ENCODE data around the gene RPL37.

The RPL37 gene

DNA sequence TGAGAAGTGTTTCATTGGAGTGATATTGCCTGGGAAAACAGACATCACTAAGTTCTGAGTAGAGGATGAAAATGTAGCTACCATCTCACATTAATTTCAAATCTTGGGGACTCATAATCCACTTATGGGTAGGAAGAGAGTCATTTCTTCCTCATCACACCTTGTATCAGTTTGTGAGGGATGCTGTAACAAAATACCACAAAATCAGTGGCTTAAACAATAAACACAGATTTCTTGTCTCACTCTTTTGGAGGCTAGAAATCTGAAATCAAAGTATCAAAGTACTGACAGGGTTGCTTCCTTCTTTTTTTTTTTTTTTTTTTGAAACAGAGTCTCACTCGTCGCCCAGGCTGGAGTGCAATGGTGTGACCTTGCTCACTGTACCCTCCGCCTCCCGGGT, 9.5 kb upstream of the RPL37 start:
- no peak for TF ChIP-seq CTCF (conservative IDR thresholded peaks at IDR 0.05)
- no peak overlapping the region for H3K27ac ChIP-seq

DNA sequence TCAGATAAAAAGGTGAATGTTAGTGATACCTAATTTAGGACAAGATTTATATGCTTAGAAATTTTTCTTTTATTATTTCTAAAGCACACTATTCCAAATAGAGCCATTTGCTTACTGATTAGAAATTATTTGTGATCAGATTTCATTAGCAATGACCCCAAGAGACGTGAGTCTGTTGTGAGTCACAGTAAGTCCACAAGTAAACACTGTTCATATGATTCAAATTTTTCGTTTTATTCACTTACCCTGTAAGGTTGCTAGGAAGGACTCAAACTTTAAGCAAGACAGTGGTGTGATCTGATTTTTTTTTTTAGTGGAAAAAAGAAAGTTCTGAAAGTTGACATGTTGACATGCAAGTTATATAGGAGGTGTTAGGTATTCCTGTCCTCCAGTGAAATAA, 7.3 kb upstream of the RPL37 start:
- H3K27ac ChIP-seq, result no peak overlapping the region
- TF ChIP-seq CTCF (conservative IDR thresholded peaks at IDR 0.05), result no peak

- no peak within 1 kb of the TSS for H3K27ac ChIP-seq
- TF ChIP-seq CTCF (conservative IDR thresholded peaks at IDR 0.05), result no peak
Measured at GRCh38 chr5:40841068-40841805, 6.2 kb upstream of the RPL37 start, which contains the start of gene CARD6. Gene CARD6, plus strand, starts transcription at chr5:40841367. Its CDS starts 16 bp downstream, at chr5:40841383.

GRCh38 chr5:40838086-40838485, 3.1 kb upstream of the RPL37 start:
- TF ChIP-seq CTCF (conservative IDR thresholded peaks at IDR 0.05), result no peak

GRCh38 chr5:40834391-40834848, 602 bp downstream of the RPL37 start:
- TF ChIP-seq CTCF (conservative IDR thresholded peaks at IDR 0.05), result no peak
- H3K27ac ChIP-seq, result peak overlapping the region; percentile 91

More at GRCh38 chr5:40838086-40838485, 3.1 kb upstream of the RPL37 start:
- no peak overlapping the region for H3K27ac ChIP-seq

GRCh38 chr5:40833712-40834229, 1.3 kb downstream of the RPL37 start:
- TF ChIP-seq CTCF (conservative IDR thresholded peaks at IDR 0.05), result no peak
- H3K27ac ChIP-seq, result peak overlapping the region; percentile 91

GRCh38 chr5:40832345-40832744, 2.7 kb downstream of the RPL37 start:
- H3K27ac ChIP-seq, result peak overlapping the region; percentile 91; the same call in 1 of the 2 replicates

More at GRCh38 chr5:40832345-40832744, 2.7 kb downstream of the RPL37 start:
- no peak for TF ChIP-seq CTCF (conservative IDR thresholded peaks at IDR 0.05)
